Duodenal mucosa (tissue), 2 donors: ENCODE data around the gene KCNQ1.

ENCODE experiments used
- H3K27ac ChIP-seq: one replicate; pipeline ENCODE4 v1.7.0; 2013; ENCODE audit warnings: low read depth, low read length
- H3K27me3 ChIP-seq, 2 donors: one replicate each; pipeline ENCODE4 v1.7.0; 2013; ENCODE audit warnings: low read length in 2 of 2, control low read depth in 1 of 2; ENCODE audit not compliant: insufficient read depth in 2 of 2, control insufficient read depth in 1 of 2
- H3K36me3 ChIP-seq, 2 donors: one replicate each; pipeline ENCODE4 v1.7.0; 2013; ENCODE audit warnings: low read length in 2 of 2, control low read depth in 1 of 2; ENCODE audit not compliant: insufficient read depth in 2 of 2, control insufficient read depth in 1 of 2
- H3K4me1 ChIP-seq, 2 donors: one replicate each; pipeline ENCODE4 v1.7.0; 2013; ENCODE audit warnings: low read length in 2 of 2, control low read depth in 1 of 2; ENCODE audit not compliant: insufficient read depth in 2 of 2, control insufficient read depth in 1 of 2
- H3K4me3 ChIP-seq, 2 donors: one replicate each; pipeline ENCODE4 v1.7.0; 2013; ENCODE audit warnings: low read length in 2 of 2, low read depth in 1 of 2
- H3K9ac ChIP-seq, 2 donors: one replicate each; pipeline ENCODE4 v1.7.0; 2013; ENCODE audit warnings: low read length in 2 of 2, low read depth in 1 of 2
- H3K9me3 ChIP-seq, 2 donors: one replicate each; pipeline ENCODE4 v1.7.0; 2013; ENCODE audit warnings: low read length in 2 of 2, control low read depth in 1 of 2; ENCODE audit not compliant: control insufficient read depth in 1 of 2

Gene KCNQ1

GRCh38 chr11:2707736-2708135 lies 262.9 kb downstream of the KCNQ1 start:
- Histone ChIP-seq H3K9ac (no peak overlapping the region), H3K27me3 (no peaks in the 10 kb centered on the region), H3K27ac (no peak overlapping the region), H3K4me1 (no peaks in the 10 kb centered on the region), H3K36me3 (no peaks in the 10 kb centered on the region), H3K4me3 (no peak overlapping the region), H3K9me3 (peaks cover 0 to 3% of the 10 kb centered on the region in 2 donors)

GRCh38 chr11:2708151-2708581 lies 263.4 kb downstream of the KCNQ1 start:
- no peak overlapping the region for H3K27ac ChIP-seq
- H3K4me3 ChIP-seq: no peak overlapping the region
- no peaks in the 10 kb centered on the region for H3K36me3 ChIP-seq
- H3K9me3 ChIP-seq: peaks cover 0 to 3% of the 10 kb centered on the region in 2 donors
- no peaks in the 10 kb centered on the region for H3K27me3 ChIP-seq
- H3K4me1 ChIP-seq: no peaks in the 10 kb centered on the region
- no peak overlapping the region for H3K9ac ChIP-seq

- no peak overlapping the region for H3K4me3 ChIP-seq
- H3K9ac ChIP-seq: no peak overlapping the region
Observed at GRCh38 chr11:2708757-2709281, 264.0 kb downstream of the KCNQ1 start.

GRCh38 chr11:2709429-2709828 lies 264.6 kb downstream of the KCNQ1 start:
- Histone ChIP-seq H3K9ac (no peak overlapping the region), H3K27ac (no peak overlapping the region)

More at GRCh38 chr11:2708757-2709281, 264.0 kb downstream of the KCNQ1 start:
- Histone ChIP-seq H3K4me1 (no peaks in the 10 kb centered on the region), H3K9me3 (peaks cover 0 to 3% of the 10 kb centered on the region in 2 donors), H3K27me3 (no peaks in the 10 kb centered on the region), H3K36me3 (no peaks in the 10 kb centered on the region), H3K27ac (no peak overlapping the region)

GRCh38 chr11:2711161-2711560 lies 266.4 kb downstream of the KCNQ1 start:
- Histone ChIP-seq H3K27ac (no peak overlapping the region), H3K4me3 (no peak overlapping the region), H3K27me3 (no peaks in the 10 kb centered on the region), H3K9ac (no peak overlapping the region), H3K36me3 (no peaks in the 10 kb centered on the region), H3K9me3 (no peaks in the 10 kb centered on the region), H3K4me1 (no peaks in the 10 kb centered on the region)

More at GRCh38 chr11:2709429-2709828, 264.6 kb downstream of the KCNQ1 start:
- H3K36me3 ChIP-seq: no peaks in the 10 kb centered on the region
- H3K4me1 ChIP-seq: no peaks in the 10 kb centered on the region
- no peak overlapping the region for H3K4me3 ChIP-seq
- H3K9me3 ChIP-seq: peaks cover 0 to 3% of the 10 kb centered on the region in 2 donors
- no peaks in the 10 kb centered on the region for H3K27me3 ChIP-seq

- H3K27ac ChIP-seq: no peak overlapping the region
- H3K36me3 ChIP-seq: no peaks in the 10 kb centered on the region
- H3K27me3 ChIP-seq: no peaks in the 10 kb centered on the region
- no peak overlapping the region for H3K4me3 ChIP-seq
- no peaks in the 10 kb centered on the region for H3K9me3 ChIP-seq
- no peak overlapping the region for H3K9ac ChIP-seq
- no peaks in the 10 kb centered on the region for H3K4me1 ChIP-seq
Observed at GRCh38 chr11:2713094-2713493, 268.3 kb downstream of the KCNQ1 start.

- H3K9ac ChIP-seq: no peak overlapping the region
- no peak overlapping the region for H3K27ac ChIP-seq
- H3K27me3 ChIP-seq: no peaks in the 10 kb centered on the region
- H3K4me1 ChIP-seq: no peaks in the 10 kb centered on the region
- no peaks in the 10 kb centered on the region for H3K36me3 ChIP-seq
- no peak overlapping the region for H3K4me3 ChIP-seq
- no peaks in the 10 kb centered on the region for H3K9me3 ChIP-seq
Observed at GRCh38 chr11:2713661-2714462, 269.1 kb downstream of the KCNQ1 start.

- Histone ChIP-seq H3K36me3 (no peaks in the 10 kb centered on the region), H3K9ac (no peak overlapping the region), H3K4me3 (no peak overlapping the region), H3K27me3 (no peaks in the 10 kb centered on the region), H3K4me1 (no peaks in the 10 kb centered on the region), H3K27ac (no peak overlapping the region), H3K9me3 (no peaks in the 10 kb centered on the region)
Observed at GRCh38 chr11:2714463-2714800, 269.6 kb downstream of the KCNQ1 start.

GRCh38 chr11:2714871-2715270 lies 270.1 kb downstream of the KCNQ1 start:
- no peak overlapping the region for H3K9ac ChIP-seq
- H3K27ac ChIP-seq: no peak overlapping the region
- no peaks in the 10 kb centered on the region for H3K9me3 ChIP-seq
- H3K27me3 ChIP-seq: no peaks in the 10 kb centered on the region
- H3K4me3 ChIP-seq: no peak overlapping the region
- no peaks in the 10 kb centered on the region for H3K36me3 ChIP-seq
- no peaks in the 10 kb centered on the region for H3K4me1 ChIP-seq

- H3K9me3 ChIP-seq: no peaks in the 10 kb centered on the region
- H3K4me1 ChIP-seq: no peaks in the 10 kb centered on the region
- H3K36me3 ChIP-seq: no peaks in the 10 kb centered on the region
- no peak overlapping the region for H3K27ac ChIP-seq
- no peak overlapping the region for H3K9ac ChIP-seq
- no peak overlapping the region for H3K4me3 ChIP-seq
- no peaks in the 10 kb centered on the region for H3K27me3 ChIP-seq
Observed at GRCh38 chr11:2715716-2716350, 271.0 kb downstream of the KCNQ1 start.
